ENCODE measurements around the gene PELI2.
"Not testable (repeated sequence)": the region's sequence is repeated elsewhere in the genome, so short reads cannot be mapped to it uniquely, and the experiment has no call there.

PELI2 gene

DNA sequence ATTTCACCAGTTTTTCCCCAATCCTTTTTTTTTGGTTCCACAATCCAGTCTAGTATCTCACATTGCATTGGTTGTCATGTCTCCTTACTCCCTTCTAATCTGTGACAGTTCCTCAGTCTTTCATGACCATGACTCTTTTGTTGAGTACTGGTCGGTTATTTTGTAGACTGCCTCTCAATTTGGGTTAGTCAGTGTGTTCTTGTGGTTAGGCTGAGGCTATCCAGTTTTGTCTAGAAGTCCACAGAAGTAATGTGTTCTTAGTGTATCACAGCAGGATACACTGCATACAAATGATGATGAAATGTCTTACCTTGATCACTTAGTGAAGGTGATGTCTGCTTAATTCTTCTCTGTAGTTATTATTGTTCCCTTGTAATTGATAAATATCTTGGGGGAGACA is 24.8 kb downstream of the PELI2 start:
- DNase-seq (ENCODE audit: low read depth, low spot score), result no peak

- no peak for DNase-seq (ENCODE audit: low read depth, low spot score)
Observed at GRCh38 chr14:56144176-56144575, 26.0 kb downstream of the PELI2 start.

GRCh38 chr14:56145181-56145769 is 27.1 kb downstream of the PELI2 start:
- DNase-seq (ENCODE audit: low read depth, low spot score), result no peak

GRCh38 chr14:56145965-56146364 is 27.8 kb downstream of the PELI2 start:
- peak; percentile 13 for DNase-seq (ENCODE audit: low read depth, low spot score)

DNA sequence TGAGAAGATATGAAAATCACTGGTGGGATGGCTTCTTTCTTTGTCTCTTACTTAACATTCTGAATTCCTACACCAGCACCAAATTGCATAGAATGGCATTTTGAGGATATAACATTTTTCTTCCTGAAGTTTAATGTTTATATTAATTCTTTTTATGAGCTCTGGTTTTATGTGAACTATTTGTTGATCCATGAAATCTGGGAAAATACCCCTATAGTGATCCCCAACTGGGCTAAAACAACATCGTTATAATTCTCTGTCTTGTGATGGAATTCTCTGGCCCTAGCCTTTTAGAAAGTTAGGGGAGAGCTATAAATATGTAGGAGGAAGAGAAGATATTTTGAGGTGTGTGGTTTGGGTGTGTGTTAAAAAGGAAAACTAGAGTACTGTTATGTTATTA is 29.2 kb downstream of the PELI2 start:
- no peak for DNase-seq (ENCODE audit: low read depth, low spot score)

- DNase-seq (ENCODE audit: low read depth, low spot score), result no peak
Observed at GRCh38 chr14:56147986-56148901, 30.0 kb downstream of the PELI2 start.

GRCh38 chr14:56149151-56149550 is 30.9 kb downstream of the PELI2 start:
- DNase-seq (ENCODE audit: low read depth, low spot score), result no peak

DNA sequence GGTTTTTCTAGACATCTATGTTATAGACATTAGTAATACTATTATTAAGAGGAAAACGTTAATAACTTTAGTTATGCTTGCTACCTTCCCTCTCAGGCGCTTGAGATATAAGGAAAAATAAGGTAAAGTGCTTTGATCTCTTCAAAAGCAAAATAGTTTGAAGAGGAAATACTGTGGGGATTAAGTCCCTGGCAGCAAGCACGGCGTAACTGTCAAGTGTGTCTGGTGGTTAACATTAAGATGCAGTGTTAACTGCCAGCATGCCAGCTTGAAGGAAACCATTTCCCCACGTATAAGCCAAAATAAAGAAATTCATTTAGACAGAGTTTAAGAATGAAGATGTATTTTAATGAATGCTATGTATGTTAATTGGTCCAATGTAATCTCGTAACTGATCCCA is 31.8 kb downstream of the PELI2 start:
- no peak for DNase-seq (ENCODE audit: low read depth, low spot score)

DNA sequence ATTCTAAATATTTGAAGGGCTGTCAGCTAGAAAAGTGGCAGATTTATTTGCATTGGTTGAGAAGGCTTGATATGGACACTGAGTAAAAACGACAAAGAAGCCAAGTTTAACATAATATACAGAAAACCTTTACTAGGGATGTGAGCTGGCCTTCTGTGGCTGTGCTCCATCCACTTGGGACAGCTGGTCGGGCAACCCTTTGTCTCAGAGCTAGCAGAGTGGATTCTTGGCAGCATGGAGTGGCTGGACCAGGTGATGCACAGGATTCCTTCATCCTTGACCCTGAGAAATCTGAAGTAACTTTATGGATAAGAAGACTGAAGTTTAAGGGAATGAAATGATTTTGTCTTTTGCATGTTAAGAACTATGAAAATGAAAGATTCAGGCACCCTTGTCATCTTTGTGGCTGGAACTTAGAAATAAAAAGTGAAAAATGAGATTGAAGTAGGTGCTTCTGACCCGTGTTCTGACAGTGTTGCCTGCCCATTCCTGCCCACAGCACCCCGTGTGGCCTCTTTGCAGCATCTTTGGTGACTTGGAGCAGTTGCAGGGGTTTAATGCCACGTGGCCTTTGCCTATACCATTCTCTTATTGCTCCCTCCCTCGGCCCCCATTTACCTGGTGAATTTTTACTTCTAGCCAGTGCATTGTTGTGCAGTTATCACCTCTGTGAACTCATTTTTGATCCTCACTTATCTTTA is 32.6 kb downstream of the PELI2 start:
- DNase-seq (ENCODE audit: low read depth, low spot score), result no peak

DNA sequence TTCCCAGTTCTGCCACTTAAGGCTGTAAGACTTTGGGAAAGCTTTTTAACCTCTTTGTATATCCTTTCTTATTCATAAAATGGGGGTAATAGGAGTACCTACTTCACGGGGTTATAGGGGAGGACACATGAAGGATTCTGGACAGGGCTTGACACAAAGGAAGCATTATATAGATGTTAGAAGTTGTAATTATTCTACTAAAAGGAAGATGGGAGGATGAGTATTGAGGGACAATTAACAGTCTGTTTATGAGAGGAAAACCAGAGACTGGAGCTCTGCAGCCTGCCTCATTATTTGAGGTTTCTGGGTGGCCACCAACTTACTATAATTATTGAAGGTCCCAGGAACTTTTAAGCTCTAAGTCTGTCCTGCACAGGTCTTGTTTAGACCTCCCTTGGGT is 34.0 kb downstream of the PELI2 start:
- no peak for DNase-seq (ENCODE audit: low read depth, low spot score)

GRCh38 chr14:56153267-56153666 is 35.1 kb downstream of the PELI2 start:
- DNase-seq (ENCODE audit: low read depth, low spot score), result peak; percentile 10

- DNase-seq (ENCODE audit: low read depth, low spot score), result no peak
Observed at GRCh38 chr14:56154321-56154720, 36.1 kb downstream of the PELI2 start.

DNA sequence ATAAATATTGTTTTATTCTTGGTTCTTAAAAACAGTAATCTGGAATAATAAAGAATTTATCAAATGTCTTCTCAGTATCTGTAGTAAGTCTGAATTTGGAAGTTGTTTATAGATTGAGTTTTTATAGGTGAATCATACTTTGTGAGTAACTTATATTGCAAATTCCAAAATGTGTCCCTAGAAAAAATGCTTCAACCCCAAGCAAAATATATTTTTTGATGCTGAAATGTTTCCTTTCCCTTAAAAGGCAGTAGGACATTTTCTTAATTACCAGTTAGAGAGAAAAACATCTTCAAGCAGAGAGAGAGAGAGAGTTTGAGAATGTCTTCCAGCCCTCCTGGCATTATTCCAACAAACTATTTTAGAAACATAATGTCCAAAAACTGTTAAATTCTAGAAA is 37.9 kb downstream of the PELI2 start:
- DNase-seq (ENCODE audit: low read depth, low spot score), result no peak

GRCh38 chr14:56159066-56159465 is 40.9 kb downstream of the PELI2 start:
- DNase-seq (ENCODE audit: low read depth, low spot score), result no peak

- no peak for DNase-seq (ENCODE audit: low read depth, low spot score)
Observed at GRCh38 chr14:56160088-56160487, 41.9 kb downstream of the PELI2 start.

DNA sequence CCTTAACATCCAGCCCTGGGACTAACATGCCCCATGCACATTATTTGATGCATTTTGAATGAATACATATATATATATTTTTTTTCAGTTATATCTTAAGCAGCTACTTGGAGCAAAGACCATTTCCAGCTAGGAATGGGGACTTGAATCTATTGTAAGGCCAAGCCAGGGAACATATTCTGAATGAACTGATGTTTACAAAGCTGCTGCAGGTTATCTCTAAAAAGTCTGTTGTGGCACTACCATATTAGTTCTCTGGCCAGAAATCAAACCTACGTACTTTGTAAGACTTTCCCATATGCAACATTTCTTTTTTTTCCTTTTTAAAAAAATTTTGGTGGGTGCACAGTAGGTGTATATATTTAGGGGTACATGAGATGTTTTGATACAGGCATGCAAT is 43.4 kb downstream of the PELI2 start:
- no peak for DNase-seq (ENCODE audit: low read depth, low spot score)

GRCh38 chr14:56162476-56162875 is 44.3 kb downstream of the PELI2 start:
- no peak for DNase-seq (ENCODE audit: low read depth, low spot score)

GRCh38 chr14:56166579-56166978 is 48.4 kb downstream of the PELI2 start:
- DNase-seq (ENCODE audit: low read depth, low spot score), result not testable (repeated sequence)

- no peak for DNase-seq (ENCODE audit: low read depth, low spot score)
Observed at GRCh38 chr14:56168007-56168616, 49.9 kb downstream of the PELI2 start.

- no peak for DNase-seq (ENCODE audit: low read depth, low spot score)
Observed at GRCh38 chr14:56170028-56170427, 51.8 kb downstream of the PELI2 start.

DNA sequence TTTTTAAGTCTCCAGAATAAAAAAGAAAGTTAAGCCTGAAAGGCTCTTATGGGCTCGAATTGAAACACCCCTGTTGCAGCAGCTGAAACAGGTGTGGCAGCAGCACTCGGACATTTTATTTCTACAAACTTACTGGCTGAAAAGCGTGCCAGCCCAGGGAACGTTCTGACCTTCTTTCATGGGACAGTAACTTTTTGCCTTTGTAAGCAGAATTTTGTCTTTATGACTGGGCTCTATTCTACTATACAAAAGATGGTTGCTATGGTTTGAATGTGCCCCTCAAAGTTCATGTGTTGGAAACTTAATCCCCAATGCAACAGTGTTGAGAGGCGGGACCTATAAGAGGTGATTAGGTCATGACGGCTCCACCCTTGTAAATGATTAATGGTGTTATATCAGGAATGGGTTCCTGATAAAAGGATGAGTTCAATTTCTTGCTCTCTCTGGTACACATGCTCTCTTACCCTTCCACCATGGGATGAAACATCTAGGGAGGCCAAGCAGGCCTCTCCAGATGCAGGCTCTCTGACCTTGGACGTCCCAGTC is 52.7 kb downstream of the PELI2 start:
- no peak for DNase-seq (ENCODE audit: low read depth, low spot score)

GRCh38 chr14:56172074-56172473 is 53.9 kb downstream of the PELI2 start:
- DNase-seq (ENCODE audit: low read depth, low spot score), result no peak
